H54 (cell line): ENCODE measurements around the gene TMEM187.

Source experiments
- DNase-seq: peaks from one replicate; pipeline ENCODE4 v3.0.0; 2011; ENCODE audit warnings: low spot score, mixed read lengths; ENCODE audit not compliant: insufficient read length
- FAIRE-seq: peaks from 3 replicates; lab custom pipeline; 2011; peaks lifted over from hg19 to GRCh38; lab: Jason Lieb, UNC
- POLR2A ChIP-seq: IDR thresholded peaks from 2 replicates; pipeline ENCODE4 v1.6.1; 2011; ENCODE audit warnings: low read depth, mild to moderate bottlenecking, low read length

Gene TMEM187

DNA sequence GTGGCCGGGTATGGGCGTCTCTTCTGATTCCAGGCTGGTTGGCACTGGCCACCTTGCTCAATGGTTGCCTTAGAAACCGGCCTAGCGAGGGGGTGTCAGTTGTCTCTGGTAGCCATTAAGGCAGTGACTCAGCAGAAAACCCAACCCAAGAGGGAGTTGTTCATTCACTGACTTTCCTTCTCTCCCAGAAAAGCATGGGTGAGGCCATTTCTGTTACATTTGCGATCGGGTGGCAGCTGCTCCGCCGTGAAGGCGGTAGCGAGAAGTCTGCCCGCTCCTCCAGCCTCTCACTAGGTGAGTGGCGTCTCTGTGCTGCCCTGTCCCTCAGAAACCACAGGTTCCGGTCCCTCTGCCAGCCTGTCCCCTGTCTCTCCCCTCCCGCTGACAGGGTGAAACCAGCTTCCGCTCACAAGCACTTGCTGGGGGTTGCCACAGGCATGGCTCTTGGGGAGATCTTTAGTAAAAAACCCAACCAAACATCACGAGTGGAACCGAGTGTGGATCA is 29.7 kb downstream of the TMEM187 start:
- no peak for DNase-seq
- FAIRE-seq, result no peak
- TF ChIP-seq POLR2A, result no peak

DNA sequence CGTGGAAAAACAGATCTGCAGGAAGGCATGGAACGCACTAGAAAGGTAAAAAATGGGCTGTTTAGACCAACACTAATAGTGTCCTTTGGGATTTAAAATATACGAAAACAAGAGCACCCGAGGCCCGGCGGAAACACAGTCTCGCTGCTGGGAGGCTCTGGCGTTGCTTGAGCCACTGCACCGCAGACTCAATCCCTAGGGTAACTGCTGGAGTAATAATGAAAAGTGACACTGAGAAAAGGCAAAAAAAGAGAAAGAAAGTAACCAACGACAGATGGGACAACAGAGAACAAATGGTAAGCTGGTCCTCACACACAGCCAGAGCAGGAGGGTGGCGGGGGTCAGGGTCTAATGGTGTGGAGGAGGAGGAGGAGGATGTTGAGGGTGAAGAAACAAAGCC is 31.8 kb downstream of the TMEM187 start:
- DNase-seq, result no peak
- no peak for TF ChIP-seq POLR2A
- no peak for FAIRE-seq

DNA sequence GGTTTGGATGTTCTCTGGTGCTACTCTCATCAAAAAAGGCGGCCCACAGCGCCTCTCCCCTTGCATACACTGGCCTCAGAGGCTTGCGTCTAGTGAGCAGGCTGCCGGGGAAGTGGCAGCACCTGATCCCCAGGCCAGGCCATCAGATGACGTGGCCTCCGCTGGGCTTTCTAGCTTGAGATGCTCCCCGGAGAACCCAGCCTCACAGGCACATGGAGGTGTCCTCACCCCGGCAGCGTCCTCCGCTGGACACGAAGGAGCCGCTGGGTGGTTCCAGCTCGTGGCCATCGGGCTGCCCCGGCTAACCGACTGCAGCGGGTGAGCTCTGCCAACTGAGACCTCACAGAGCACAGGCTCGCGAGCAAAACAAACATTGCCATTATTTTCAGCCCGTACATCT is 34.4 kb downstream of the TMEM187 start:
- no peak for TF ChIP-seq POLR2A
- DNase-seq (no peak), FAIRE-seq (no peak)

- no peak for DNase-seq
- no peak for TF ChIP-seq POLR2A
- FAIRE-seq, result no peak
Observed at GRCh38 chrX:154008521-154008920, 36.0 kb downstream of the TMEM187 start.

DNA sequence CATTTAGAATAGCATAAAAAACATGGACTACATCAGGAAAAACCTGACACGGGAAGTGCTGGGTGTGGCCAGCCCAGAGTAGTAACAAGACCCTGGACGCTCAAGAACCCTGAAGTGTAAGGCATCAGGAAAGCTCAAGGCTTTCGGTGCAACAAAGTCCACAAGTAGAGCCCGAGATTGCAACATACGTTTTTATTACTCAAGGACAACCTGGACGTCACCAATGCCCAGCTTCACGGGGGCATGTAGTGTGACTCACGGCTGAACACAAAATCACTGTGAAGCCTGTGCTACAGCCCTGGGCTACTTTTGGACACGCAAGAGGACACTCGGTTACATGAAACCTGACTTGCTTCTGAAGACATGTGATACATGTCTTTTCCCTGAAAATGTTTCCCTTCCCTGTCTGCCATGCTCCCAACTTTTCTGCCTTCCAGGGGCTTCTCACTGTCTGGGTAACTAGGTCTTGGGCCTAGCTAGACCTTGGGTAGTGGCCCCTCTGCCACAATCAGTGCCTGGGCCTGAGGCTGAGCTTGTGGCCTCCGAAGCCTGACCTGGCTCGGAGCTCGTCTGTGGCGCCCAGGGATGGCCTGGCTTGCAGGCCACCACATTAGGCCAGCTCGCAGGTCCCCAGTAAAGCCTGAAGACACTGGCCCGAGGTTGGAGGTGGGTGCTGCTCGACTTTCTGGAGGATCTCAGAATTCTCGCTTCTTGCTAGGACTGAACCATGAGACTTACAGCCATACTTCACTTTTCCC is 38.0 kb downstream of the TMEM187 start:
- FAIRE-seq (no peak), DNase-seq (no peak)
- TF ChIP-seq POLR2A, result no peak

GRCh38 chrX:154011376-154012335 is 39.1 kb downstream of the TMEM187 start:
- FAIRE-seq (no peak), DNase-seq (no peak)
- TF ChIP-seq POLR2A, result no peak

DNA sequence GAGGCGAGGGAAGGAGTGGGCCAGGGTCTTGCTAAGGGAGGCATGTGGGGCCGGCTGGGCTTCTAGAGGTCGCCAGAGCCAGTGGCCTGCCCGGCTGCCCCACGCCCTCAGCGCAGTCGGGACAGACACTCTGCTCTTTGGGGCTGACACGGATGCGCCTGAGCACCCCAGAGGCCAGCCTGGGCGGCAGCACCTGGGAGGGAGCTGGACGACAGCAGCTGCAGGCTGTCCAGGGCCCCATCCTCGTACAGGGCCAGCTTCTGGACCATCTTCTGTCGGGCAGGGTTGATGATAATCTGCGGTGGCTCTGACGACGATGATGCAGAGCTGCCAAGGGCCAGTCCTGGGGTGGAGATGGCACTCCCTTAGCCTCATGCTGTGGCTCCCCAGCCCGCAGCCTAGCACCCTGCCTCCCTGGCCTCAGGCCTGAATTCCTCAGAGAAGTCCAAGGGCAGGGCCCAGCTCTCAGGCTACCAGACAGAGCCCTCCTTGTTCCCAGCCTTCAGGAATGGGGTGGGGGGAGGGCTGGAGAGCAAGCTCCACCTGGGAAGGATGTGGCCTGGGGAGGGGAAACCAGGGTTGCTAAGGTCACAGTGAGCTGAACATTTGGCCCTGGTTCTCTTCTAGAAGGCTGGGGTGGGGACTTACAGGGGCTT is 39.9 kb downstream of the TMEM187 start:
- TF ChIP-seq POLR2A, result no peak
- FAIRE-seq, result no peak
- no peak for DNase-seq

GRCh38 chrX:154013001-154013421 is 40.5 kb downstream of the TMEM187 start:
- no peak for DNase-seq
- TF ChIP-seq POLR2A, result no peak
- no peak for FAIRE-seq

- TF ChIP-seq POLR2A, result no peak
- no peak for FAIRE-seq
- DNase-seq, result no peak
Observed at GRCh38 chrX:154013614-154014360, 41.2 kb downstream of the TMEM187 start.

DNA sequence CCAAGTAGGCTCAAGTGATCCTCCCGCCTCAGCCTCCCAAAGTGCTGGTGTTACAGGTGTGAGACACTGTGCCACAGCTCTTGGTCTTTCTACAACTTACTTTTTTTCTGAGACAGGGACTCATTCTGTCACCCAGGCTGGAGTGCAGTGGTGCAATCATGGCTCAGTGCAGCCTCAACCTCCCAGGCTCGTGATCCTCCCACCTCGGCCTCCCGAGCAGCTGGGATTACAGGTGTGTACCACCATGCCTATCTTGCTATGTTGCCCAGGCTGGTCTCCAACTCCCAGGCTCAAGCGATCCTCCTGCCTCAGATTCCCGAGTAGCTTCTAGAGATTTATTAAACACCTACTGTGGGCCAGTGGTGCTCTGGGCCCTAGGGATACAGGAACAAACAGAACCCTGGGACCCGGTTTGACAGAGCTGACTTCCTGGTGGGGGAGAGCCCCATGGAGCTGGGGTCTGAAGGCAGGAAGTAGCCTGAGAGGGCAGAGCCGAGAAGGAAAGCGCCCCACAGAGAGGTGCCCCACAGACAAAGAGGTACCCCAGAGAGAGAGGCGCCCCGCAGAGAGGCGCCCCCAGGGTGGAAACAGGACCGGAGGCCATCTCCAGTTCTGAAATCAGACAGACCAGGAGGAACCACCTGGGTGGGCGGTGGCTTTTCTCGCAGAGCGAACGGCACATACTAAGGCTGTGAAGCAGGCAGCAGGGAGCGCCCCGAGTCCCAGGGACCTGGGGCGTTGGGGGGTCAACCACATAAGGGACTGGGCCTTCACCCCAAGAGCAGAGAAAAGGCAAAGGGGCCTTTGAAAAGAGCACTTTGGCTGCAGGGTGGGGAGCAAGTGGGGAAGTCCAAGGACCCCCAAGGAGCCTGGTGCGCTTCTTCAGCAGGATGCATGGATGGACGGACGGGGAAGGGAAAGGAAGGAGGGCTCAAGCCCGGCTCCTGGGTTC is 42.2 kb downstream of the TMEM187 start:
- no peak for DNase-seq
- TF ChIP-seq POLR2A, result no peak
- no peak for FAIRE-seq

DNA sequence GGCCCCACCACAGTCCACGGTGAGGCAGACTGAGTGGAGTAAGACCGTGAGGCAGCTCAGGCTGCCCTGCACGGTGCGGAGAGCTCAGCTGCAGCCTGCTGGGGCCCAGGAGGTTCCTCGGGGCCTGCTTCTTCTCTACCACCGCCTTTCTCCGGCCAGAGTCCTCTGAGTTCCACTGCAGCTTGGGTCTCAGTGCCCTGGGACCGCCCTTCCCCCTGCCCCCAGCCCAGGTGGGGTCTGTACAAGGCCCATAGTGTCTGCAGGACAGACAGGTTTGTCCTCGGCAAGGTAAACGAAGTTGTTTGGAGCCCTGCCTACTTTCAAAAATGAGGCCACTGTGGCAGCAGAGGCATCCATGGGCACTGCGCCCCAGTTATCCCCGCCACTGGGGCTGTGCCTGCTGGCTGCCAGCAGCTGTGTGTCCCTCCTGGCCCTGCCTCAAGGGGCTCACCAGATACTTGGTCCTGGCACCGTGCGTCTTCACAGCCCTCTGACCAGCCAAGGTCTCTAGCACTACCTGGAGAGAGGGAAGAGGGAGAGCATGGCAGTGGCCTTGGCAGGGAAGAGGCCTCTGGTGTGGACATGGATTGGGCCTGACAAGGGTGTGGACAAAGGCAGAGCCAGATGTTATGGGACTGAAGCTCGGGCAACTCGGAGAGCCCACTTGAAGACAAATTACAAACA is 43.2 kb downstream of the TMEM187 start:
- TF ChIP-seq POLR2A, result no peak
- DNase-seq (no peak), FAIRE-seq (no peak)

DNA sequence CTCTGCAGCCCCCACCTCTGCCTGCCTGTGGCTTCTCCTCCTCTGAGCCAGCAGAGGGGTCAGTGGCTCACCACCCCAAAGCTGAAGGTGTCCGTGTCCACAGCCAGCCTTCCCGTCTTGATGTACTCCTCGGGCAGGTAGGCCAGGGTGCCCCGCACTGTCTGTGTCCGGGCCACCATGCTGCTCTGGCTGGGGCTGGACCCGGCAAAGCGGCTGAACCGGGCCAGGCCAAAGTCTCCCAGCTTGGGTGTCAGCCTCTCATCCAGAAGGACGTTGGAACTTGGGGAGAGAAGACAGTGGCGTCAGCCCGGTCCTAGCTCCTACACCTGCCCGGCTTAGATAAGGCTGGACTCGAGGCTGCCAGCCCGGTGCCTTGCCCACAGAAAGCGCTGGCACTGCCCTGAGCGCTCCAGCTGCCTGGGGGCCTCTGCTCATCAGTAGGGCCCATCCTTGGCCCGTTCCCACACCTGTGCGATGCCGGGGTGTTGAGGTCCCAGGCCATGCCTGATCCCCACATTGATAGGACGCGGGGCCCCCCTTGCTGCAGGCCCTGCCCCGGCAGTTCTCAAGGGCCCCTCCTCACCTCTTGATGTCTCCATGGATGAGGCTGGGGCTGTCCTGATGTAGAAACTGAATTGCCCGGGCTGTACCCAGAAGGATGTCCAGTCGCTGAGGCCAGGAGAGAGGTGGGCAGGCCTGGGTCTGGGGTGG is 44.0 kb downstream of the TMEM187 start:
- DNase-seq (no peak), FAIRE-seq (no peak)
- TF ChIP-seq POLR2A, result no peak
